ENCODE results near the gene BAG3. TPM values are rescaled to one million over a fixed set of nuclear protein-coding genes. Genes with fewer than 3 reads are reported as not detected.

BAG3 gene
- total and polyA plus RNA-seq, 9 of the 15 experiments (the other 6 are each of a cell fraction or from before 2014, with no cell fraction given), result 2.6 to 27.4 (median 7.2) TPM

DNA sequence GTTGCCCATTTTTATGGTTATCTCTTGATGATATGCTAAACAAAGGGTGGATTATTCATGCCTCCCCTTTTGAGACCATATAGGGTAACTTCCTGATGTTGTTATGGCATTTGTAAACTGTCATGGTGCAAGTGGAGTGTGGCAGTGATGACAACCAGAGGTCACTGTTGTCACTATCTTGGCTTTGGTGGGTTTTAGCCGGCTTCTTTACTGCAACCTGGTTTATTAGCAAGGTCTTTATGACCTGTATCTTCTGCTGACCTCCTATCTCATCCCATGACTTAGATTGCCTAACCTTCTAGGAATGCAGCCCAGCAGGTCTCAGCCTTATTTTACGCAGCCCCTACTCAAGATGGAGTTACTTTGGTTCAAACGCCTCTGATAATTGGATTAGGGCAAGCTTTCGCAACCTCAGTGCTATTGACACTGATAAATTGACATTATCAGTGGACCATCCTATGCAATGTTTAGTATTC lies 36.9 kb downstream of the BAG3 start (continued):
- TF ChIP-seq ZNF592 (IDR thresholded peaks at IDR 0.05) (peak; percentile 89), HDAC1 (IDR thresholded peaks at IDR 0.05) (no peak), SREBF2 (CRISPR knock-in tag; IDR thresholded peaks at IDR 0.05) (no peak), XRCC3 (IDR thresholded peaks at IDR 0.05) (no peak), SMAD4 (CRISPR knock-in tag; conservative IDR thresholded peaks at IDR 0.05) (peak; percentile 86), POLR3G (IDR thresholded peaks at IDR 0.05; ENCODE audit: extremely low read depth, insufficient read length, insufficient replicate concordance) (no peak), SMC3 (conservative IDR thresholded peaks at IDR 0.05; ENCODE audit: insufficient read depth, low read depth, low read length) (no peak), MAZ (CRISPR knock-in tag; conservative IDR thresholded peaks at IDR 0.05 in 1 of 2, IDR thresholded peaks at IDR 0.05 in 1 of 2) (peak in 1 of 2 experiments; percentile 66; a peak in 2 of 4 replicates), ZNF449 (CRISPR knock-in tag; IDR thresholded peaks at IDR 0.05) (peak; percentile 91), SMAD2 (IDR thresholded peaks at IDR 0.05; ENCODE audit: low read depth, low read length) (no peak), ZNF830 (CRISPR knock-in tag; IDR thresholded peaks at IDR 0.05) (no peak), CEBPZ (IDR thresholded peaks at IDR 0.05; ENCODE audit: borderline replicate concordance, low read depth, low read length) (no peak), ZC3H4 (CRISPR knock-in tag; IDR thresholded peaks at IDR 0.05; ENCODE audit: borderline replicate concordance) (no peak), RBM15 (IDR thresholded peaks at IDR 0.05; ENCODE audit: insufficient read depth, low read length) (no peak), FOXJ3 (CRISPR knock-in tag; IDR thresholded peaks at IDR 0.05) (no peak)
- TF ChIP-seq, protein P1, sequence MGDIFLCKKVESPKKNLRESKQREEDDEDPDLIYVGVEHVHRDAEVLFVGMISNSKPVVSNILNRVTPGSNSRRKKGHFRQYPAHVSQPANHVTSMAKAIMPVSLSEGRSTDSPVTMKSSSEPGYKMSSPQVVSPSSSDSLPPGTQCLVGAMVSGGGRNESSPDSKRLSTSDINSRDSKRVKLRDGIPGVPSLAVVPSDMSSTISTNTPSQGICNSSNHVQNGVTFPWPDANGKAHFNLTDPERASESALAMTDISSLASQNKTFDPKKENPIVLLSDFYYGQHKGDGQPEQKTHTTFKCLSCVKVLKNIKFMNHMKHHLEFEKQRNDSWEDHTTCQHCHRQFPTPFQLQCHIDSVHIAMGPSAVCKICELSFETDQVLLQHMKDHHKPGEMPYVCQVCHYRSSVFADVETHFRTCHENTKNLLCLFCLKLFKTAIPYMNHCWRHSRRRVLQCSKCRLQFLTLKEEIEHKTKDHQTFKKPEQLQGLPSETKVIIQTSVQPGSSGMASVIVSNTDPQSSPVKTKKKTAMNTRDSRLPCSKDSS (IDR thresholded peaks at IDR 0.05; ENCODE audit: low read depth, partially characterized antibody), result no peak
